Uterus (tissue), 4 donors: ENCODE results near the gene MLEC. TPM values are rescaled to one million over a fixed set of nuclear protein-coding genes. Genes with fewer than 3 reads are reported as not detected.
A peak's percentile ranks its signal among the peaks of the same experiment; 100 is the strongest.

Source experiments
- DNase-seq, 2 donors: peaks; one replicate each; pipeline ENCODE4 v3.0.0-alpha.2; 2019 to 2020
- H3K27ac ChIP-seq, 2 donors: fragments of 200-600 bp; sonication (generic); 1 replicate in 1 of 2; 2 replicates in 1 of 2; pipeline ENCODE4 v1.5.1; 2016 to 2018
- H3K27me3 ChIP-seq, 2 donors: fragments of 200-600 bp; sonication (generic); one replicate each; pipeline ENCODE4 v1.5.1; 2018 to 2019; ENCODE audit warnings: control low read depth in 1 of 2
- H3K36me3 ChIP-seq, 2 donors: fragments of 200-600 bp; sonication (generic); one replicate each; pipeline ENCODE4 v1.5.1; 2019; ENCODE audit warnings: control low read depth in 1 of 2
- H3K4me1 ChIP-seq, 2 donors: fragments of 200-600 bp; sonication (generic); one replicate each; pipeline ENCODE4 v1.5.1; 2018 to 2019; ENCODE audit warnings: control low read depth in 1 of 2
- H3K4me3 ChIP-seq, 2 donors: fragments of 200-600 bp; sonication (generic); 1 replicate in 1 of 2; 2 replicates in 1 of 2; pipeline ENCODE4 v1.5.1; 2018 to 2019; ENCODE audit warnings: mild to moderate bottlenecking in 1 of 2
- H3K9me3 ChIP-seq, 2 donors: fragments of 200-600 bp; sonication (generic); one replicate each; pipeline ENCODE4 v1.5.1; 2019; ENCODE audit warnings: control low read depth in 1 of 2
- POLR2A ChIP-seq, 2 donors: fragments of 450-650 bp; IDR thresholded peaks; one replicate each; pipeline ENCODE4 v1.6.1; 2016; ENCODE audit warnings: antibody characterized with exemption in 2 of 2, mild to moderate bottlenecking in 1 of 2, moderate library complexity in 1 of 2
- intact Hi-C: fragments of 100-400 bp; cut with DNase I; formaldehyde crosslinking; loops from one replicate; pipeline ENCODE4 v1.15.1; 2023; ENCODE audit warnings: low total_unique reads
- total RNA-seq, 4 donors: library from RNA; depleted of rRNA in 3 of 4; stranded (reverse); fragments of >200 nt in 3 of 4; gene quantifications; one replicate each; pipeline versions ENCODE4 v1.1.0 to v1.2.4, GENCODE V29; 2014 to 2023
- TF ChIP-seq, protein P1 (sequence below), 4 experiments: fragments of 200-600 bp in 2 of 4; fragments of 450-650 bp in 2 of 4; sonication (generic) in 2 of 4; IDR thresholded peaks; one replicate each; pipeline ENCODE4 v1.5.1; 2016 to 2019; ENCODE audit warnings: antibody characterized with exemption in 4 of 4, mild to moderate bottlenecking in 2 of 4, moderate library complexity in 1 of 4
- donor health status: DM: yes; HTN: yes; CAD: no.

Gene MLEC
- total RNA-seq, 4 donors from 2014 or later: 15.6 to 108 (median 53.5) TPM

DNA sequence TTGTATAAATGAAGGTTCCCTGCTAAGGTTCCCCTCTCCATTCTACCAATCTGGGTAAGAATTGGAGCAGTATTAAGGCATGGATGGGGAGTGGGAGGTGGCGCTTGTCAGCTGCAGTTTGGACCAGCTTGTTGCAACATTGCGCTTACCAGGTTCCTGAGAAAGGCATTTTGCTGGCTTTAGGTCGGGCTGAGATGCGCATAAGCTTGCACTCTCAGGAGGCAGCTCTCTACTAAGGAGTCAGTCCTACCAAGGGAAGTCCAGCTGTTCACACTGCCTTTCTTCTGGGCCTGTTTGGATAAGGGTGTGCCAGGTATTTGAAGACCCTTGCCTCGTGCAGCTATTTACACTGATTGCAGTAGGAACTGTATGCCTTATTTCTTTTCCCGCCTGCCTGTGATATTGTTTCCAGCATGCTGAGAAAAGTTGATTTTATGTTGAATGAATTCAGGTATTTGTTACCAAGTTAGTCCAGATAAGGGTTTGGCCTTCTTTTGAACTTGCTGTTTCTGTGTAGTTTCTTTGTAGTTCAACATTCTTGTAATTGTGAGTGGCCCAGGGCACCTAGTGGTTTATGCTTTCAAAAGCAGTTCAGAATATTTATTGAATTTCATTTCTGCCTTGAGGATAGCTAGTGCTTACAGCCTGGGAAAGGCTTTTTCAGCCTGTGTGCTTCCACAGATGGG, 2.6 kb downstream of the MLEC start:
- no peaks in the 10 kb centered on the region for H3K9me3 ChIP-seq
- no peaks in the 10 kb centered on the region for H3K27me3 ChIP-seq
- TF ChIP-seq, protein P1, sequence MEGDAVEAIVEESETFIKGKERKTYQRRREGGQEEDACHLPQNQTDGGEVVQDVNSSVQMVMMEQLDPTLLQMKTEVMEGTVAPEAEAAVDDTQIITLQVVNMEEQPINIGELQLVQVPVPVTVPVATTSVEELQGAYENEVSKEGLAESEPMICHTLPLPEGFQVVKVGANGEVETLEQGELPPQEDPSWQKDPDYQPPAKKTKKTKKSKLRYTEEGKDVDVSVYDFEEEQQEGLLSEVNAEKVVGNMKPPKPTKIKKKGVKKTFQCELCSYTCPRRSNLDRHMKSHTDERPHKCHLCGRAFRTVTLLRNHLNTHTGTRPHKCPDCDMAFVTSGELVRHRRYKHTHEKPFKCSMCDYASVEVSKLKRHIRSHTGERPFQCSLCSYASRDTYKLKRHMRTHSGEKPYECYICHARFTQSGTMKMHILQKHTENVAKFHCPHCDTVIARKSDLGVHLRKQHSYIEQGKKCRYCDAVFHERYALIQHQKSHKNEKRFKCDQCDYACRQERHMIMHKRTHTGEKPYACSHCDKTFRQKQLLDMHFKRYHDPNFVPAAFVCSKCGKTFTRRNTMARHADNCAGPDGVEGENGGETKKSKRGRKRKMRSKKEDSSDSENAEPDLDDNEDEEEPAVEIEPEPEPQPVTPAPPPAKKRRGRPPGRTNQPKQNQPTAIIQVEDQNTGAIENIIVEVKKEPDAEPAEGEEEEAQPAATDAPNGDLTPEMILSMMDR (IDR thresholded peaks at IDR 0.05): no peak
- no peak for TF ChIP-seq POLR2A (IDR thresholded peaks at IDR 0.05)
- intact Hi-C loops: no loop called here
- no peak for DNase-seq
- no peak overlapping the region for H3K4me3 ChIP-seq
- peaks cover 0 to 9% of the 10 kb centered on the region in 2 donors for H3K4me1 ChIP-seq
- peak overlapping the region in 1 of 2 donors; percentile 95 for H3K27ac ChIP-seq
- H3K36me3 ChIP-seq: no peaks in the 10 kb centered on the region

DNA sequence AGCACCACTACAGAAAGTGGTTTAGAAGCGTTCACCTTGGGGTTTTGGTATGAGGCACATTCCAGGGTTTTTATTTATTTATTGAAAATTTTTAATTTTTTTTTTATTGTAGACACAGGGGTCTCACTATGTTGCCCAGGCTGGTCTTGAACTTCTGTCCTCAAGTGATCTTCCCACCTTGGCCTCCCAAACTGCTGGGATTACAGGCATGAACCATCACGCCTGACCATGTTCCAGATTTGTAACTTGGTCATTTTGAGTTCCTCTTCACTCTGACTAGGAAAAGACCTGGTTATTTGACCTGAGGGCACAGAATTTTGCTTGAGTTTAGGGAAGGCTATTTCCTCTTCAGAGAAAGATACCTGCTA, 3.1 kb downstream of the MLEC start:
- intact Hi-C loops: no loop called here

DNA sequence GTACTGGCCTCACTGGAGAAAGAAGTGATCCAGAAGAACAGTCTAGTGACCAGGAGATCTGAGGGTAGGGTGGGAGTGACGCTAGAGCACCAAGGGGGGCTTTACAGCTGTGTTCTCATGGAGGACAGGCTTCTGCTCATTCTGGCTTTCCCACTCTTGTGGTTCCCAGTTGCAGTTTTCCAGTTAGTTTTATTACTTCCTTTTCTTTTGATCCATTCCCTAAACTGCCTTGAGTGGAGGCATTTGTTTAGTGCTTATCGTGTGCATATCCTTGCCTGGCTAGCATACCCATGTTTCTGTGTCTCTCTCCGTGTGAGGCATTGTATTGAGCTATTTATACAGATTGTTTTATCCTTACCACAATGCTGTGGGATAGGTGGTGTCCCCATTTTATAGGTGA, 4.0 kb downstream of the MLEC start:
- no peak overlapping the region for H3K4me3 ChIP-seq
- DNase-seq: no peak
- intact Hi-C loops: no loop called here
- H3K4me1 ChIP-seq: peaks cover 0 to 9% of the 10 kb centered on the region in 2 donors
- H3K36me3 ChIP-seq: no peaks in the 10 kb centered on the region
- H3K9me3 ChIP-seq: no peaks in the 10 kb centered on the region
- no peaks in the 10 kb centered on the region for H3K27me3 ChIP-seq
- H3K27ac ChIP-seq: peak overlapping the region in 1 of 2 donors; percentile 59
- TF ChIP-seq, protein P1 (IDR thresholded peaks at IDR 0.05): no peak
- no peak for TF ChIP-seq POLR2A (IDR thresholded peaks at IDR 0.05)

More for the DNA sequence above, 3.1 kb downstream of the MLEC start:
- no peaks in the 10 kb centered on the region for H3K27me3 ChIP-seq
- H3K27ac ChIP-seq: peak overlapping the region in 1 of 2 donors; percentile 3
- no peak overlapping the region for H3K4me3 ChIP-seq
- H3K9me3 ChIP-seq: no peaks in the 10 kb centered on the region
- TF ChIP-seq POLR2A (IDR thresholded peaks at IDR 0.05): no peak
- TF ChIP-seq, protein P1 (IDR thresholded peaks at IDR 0.05): no peak
- H3K4me1 ChIP-seq: peaks cover 0 to 9% of the 10 kb centered on the region in 2 donors
- no peak for DNase-seq
- H3K36me3 ChIP-seq: no peaks in the 10 kb centered on the region

DNA sequence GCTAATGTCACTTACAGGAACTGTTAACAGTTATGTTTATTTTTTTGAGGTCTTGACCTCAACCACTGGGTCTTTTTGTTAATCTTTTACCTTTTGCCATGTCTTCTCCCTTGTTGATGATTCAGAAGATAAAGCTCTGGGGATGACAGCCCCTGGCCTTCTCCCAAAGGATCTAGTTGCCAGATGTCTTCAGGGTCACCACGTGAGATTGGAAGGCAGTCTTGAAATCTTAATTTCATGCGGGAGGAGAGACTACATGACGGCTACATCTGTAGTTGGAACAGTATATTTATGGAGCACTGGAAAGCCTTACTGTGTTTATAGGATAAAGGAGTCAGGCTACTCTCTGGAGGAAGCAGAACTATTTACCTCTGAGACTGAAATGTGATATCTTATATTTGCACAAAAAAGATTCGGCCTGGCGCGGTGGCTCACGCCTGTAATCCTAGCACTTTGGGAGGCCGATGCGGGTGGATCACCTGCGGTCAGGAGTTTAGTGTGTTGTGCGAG, 5.6 kb downstream of the MLEC start:
- Histone ChIP-seq H3K4me1 (peaks cover 0 to 9% of the 10 kb centered on the region in 2 donors), H3K27me3 (no peaks in the 10 kb centered on the region), H3K36me3 (no peaks in the 10 kb centered on the region), H3K9me3 (no peaks in the 10 kb centered on the region), H3K4me3 (no peak overlapping the region), H3K27ac (peak overlapping the region in 1 of 2 donors; percentile 25)
- no peak for DNase-seq
- no peak for TF ChIP-seq POLR2A (IDR thresholded peaks at IDR 0.05)
- TF ChIP-seq, protein P1 (IDR thresholded peaks at IDR 0.05): no peak
- intact Hi-C loops: no loop called here

DNA sequence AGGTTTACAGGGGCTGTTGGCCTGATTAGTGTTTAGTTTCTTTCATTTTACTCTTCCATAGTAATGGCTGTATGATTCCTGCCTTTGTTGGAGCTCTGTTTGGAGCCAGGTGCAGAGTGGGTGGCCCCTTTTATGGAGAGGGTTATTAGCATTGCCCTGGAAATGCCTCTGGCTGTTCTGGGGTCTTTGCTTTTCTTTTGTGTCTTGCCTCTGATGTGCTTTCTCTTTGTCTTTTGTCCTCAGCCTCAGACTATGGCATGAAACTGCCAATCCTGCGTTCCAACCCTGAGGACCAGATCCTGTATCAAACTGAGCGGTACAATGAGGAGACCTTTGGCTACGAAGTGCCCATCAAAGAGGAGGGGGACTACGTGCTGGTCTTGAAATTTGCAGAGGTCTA, 6.9 kb downstream of the MLEC start:
- DNase-seq: no peak
- Histone ChIP-seq H3K27ac (peak overlapping the region in 1 of 2 donors; percentile 32), H3K9me3 (no peaks in the 10 kb centered on the region), H3K27me3 (no peaks in the 10 kb centered on the region), H3K36me3 (no peaks in the 10 kb centered on the region), H3K4me1 (peaks cover 0 to 9% of the 10 kb centered on the region in 2 donors), H3K4me3 (no peak overlapping the region)
- intact Hi-C loops: no loop called here
- no peak for TF ChIP-seq POLR2A (IDR thresholded peaks at IDR 0.05)
- TF ChIP-seq, protein P1 (IDR thresholded peaks at IDR 0.05): no peak
